HepG2 (cell line): ENCODE measurements around the gene PGP. TPM values are rescaled to one million over a fixed set of nuclear protein-coding genes. Genes with fewer than 3 reads are reported as not detected.

ENCODE experiments used
- ATAC-seq: fragments of 200-7000 bp; cut with Tn5 transposase; 3 replicates; pipeline ENCODE4 v1.9.1; 2020; ENCODE audit warnings: mild to moderate bottlenecking, moderate library complexity
- BruUV-seq: library from RNA; stranded (reverse); fragments of 400-500 nt; replicated peaks from 2 replicates; lab custom pipeline; 2021; lab: Mats Ljungman, UMichigan
- CTCF ChIA-PET: fragments of 300-600 bp; formaldehyde crosslinking; extraction: SDS; loops from one replicate; lab custom pipeline; 2021; ENCODE audit warnings: low total read pairs, inconsistent platforms, low intra/inter-chr PET ratio; lab: Yijun Ruan, JAX
- POLR2A ChIA-PET: fragments of 350-600 bp; sonication (Branson Sonifier 250); formaldehyde crosslinking; loops from one replicate; lab custom pipeline; 2020; ENCODE audit warnings: antibody characterized with exemption, inconsistent platforms; lab: Yijun Ruan, JAX
- DNase-seq: peaks from one replicate; pipeline ENCODE4 v3.0.0-alpha.2; 2015; ENCODE audit warnings: low spot score
- FAIRE-seq: peaks from 3 replicates; lab custom pipeline; 2011; peaks lifted over from hg19 to GRCh38; lab: Jason Lieb, UNC
- H2AFZ ChIP-seq: one replicate; pipeline ENCODE4 v1.6.1; 2011; ENCODE audit warnings: low read length, inconsistent platforms
- H3K27ac ChIP-seq: fragments of 300-600 bp; 3 replicates; pipeline ENCODE4 v1.8.0; 2011; ENCODE audit warnings: mixed run types, mild to moderate bottlenecking, mixed read lengths, low read length, inconsistent platforms; ENCODE audit not compliant: insufficient read depth; ENCODE audit errors: extremely low read length
- H3K27me3 ChIP-seq, 2 experiments: fragments of 200-600 bp in 1 of 2; 2 replicates in 1 of 2; 3 replicates in 1 of 2; pipeline versions ENCODE4 v1.6.0 to v1.8.0; 2011; ENCODE audit warnings: low read length in 2 of 2, mild to moderate bottlenecking in 2 of 2, moderate library complexity in 2 of 2, inconsistent platforms in 1 of 2; ENCODE audit not compliant: insufficient read depth in 2 of 2, control insufficient read depth in 1 of 2
- H3K36me3 ChIP-seq, 2 experiments: fragments of 200-600 bp in 1 of 2; replicated peaks in 1 of 2; 2 replicates in 1 of 2; 3 replicates in 1 of 2; pipeline versions ENCODE4 v1.5.1 to v1.8.0; 2011; ENCODE audit warnings: low read length in 2 of 2, inconsistent platforms in 1 of 2; ENCODE audit not compliant: insufficient read depth in 2 of 2, control insufficient read depth in 1 of 2
- H3K4me1 ChIP-seq: 2 replicates; pipeline ENCODE4 v1.5.1; 2012; ENCODE audit warnings: low read length, inconsistent platforms; ENCODE audit not compliant: insufficient read depth
- H3K4me2 ChIP-seq: 2 replicates; pipeline ENCODE4 v1.6.0; 2011; ENCODE audit warnings: low read depth, low read length, inconsistent platforms
- H3K4me3 ChIP-seq, 3 experiments: fragments of 200-600 bp in 1 of 3; sonication (generic), shearing (Covaris generic) in 1 of 3; replicated peaks in 1 of 3; 2 replicates each; pipeline ENCODE4 v1.5.1; 2011 to 2016; ENCODE audit warnings: low read length in 3 of 3, inconsistent platforms in 2 of 3, low read depth in 2 of 3, mild to moderate bottlenecking in 2 of 3, control low read depth in 1 of 3, mixed read lengths in 1 of 3; ENCODE audit not compliant: insufficient read depth in 1 of 3
- H3K79me2 ChIP-seq: one replicate; pipeline ENCODE4 v1.6.1; 2011; ENCODE audit warnings: low read length, inconsistent platforms; ENCODE audit not compliant: insufficient read depth
- H3K9ac ChIP-seq: 2 replicates; pipeline ENCODE4 v1.6.0; 2011; ENCODE audit warnings: mild to moderate bottlenecking, low read depth, low read length, inconsistent platforms; ENCODE audit not compliant: insufficient read depth
- H3K9me3 ChIP-seq: 2 replicates; pipeline ENCODE4 v1.5.1; 2012; ENCODE audit warnings: mild to moderate bottlenecking, low read length
- H4K20me1 ChIP-seq: 2 replicates; pipeline ENCODE4 v1.6.0; 2011; ENCODE audit warnings: inconsistent platforms, mild to moderate bottlenecking, low read length, moderate library complexity; ENCODE audit not compliant: insufficient read depth
- AGO2 ChIP-seq: fragments of 200-400 bp; formaldehyde crosslinking; optimal IDR thresholded peaks from 2 replicates; pipeline ENCODE3; 2017; ENCODE audit warnings: mild to moderate bottlenecking, low read depth, low read length, moderate library complexity
- HNRNPL ChIP-seq: fragments of 200-400 bp; formaldehyde crosslinking; IDR thresholded peaks from 2 replicates; pipeline ENCODE4 v1.6.1; 2017; ENCODE audit warnings: mild to moderate bottlenecking, low read depth, low read length
- ZFP36 ChIP-seq: fragments of 150-350 bp; IDR thresholded peaks from 2 replicates; pipeline ENCODE4 v1.6.1; 2018; ENCODE audit warnings: borderline replicate concordance, low read length, low read depth; ENCODE audit not compliant: partially characterized antibody
- WGBS: methylation state at CpG from one replicate; pipeline ENCODE4 v1.1.6; 2017; ENCODE audit warnings: low lambda C conversion rate; 5-methylcytosine and 5-hydroxymethylcytosine counted together
- in situ Hi-C: cut with HindIII; loops from 2 replicates; pipeline ENCODE4 v1.10.0; 2017; ENCODE audit warnings: low pct_unique_long_range_greater_than_20kb; ENCODE audit not compliant: extremely low pct_ligation_motif_present
- intact Hi-C: fragments of 100-400 bp; cut with micrococcal nuclease; formaldehyde crosslinking; loops from one replicate; pipeline ENCODE4 v1.10.0; 2022; ENCODE audit not compliant: unreplicated experiment
- polyA plus RNA-seq, 8 experiments: library from polyadenylated mRNA; depleted of rRNA in 3 of 8; stranded (reverse) in 7 of 8; unstranded in 1 of 8; fragments of >200 nt; fragmentation: Illumina TruSeq in 4 of 8; extraction: Trizol in 4 of 8; gene quantifications; 2 replicates each; pipeline versions ENCODE4 v1.2.1 to v1.2.3, GENCODE V29; 2011 to 2016; ENCODE audit warnings: low read depth in 4 of 8, missing spikeins in 1 of 8, mixed read lengths in 1 of 8; ENCODE audit not compliant: insufficient read depth in 1 of 8
- total RNA-seq, 5 experiments: library from RNA; depleted of rRNA; stranded (reverse); fragments of >200 nt; fragmentation: Illumina TruSeq; extraction: Trizol; gene quantifications; 2 replicates each; pipeline ENCODE4 v1.2.3, GENCODE V29; 2016; ENCODE audit warnings: low read depth in 1 of 5
- TF ChIP-seq, protein P1 (sequence below): fragments of 450-650 bp; IDR thresholded peaks from 2 replicates; pipeline ENCODE4 v1.6.1; 2016

Gene PGP
- total and polyA plus RNA-seq, 2 of the 13 experiments (the other 11 are each of a cell fraction or from before 2014, with no cell fraction given) = 7.3 to 18.3 TPM

- Histone ChIP-seq H3K27ac (no peak overlapping the region), H4K20me1 (peaks cover 7% of the 10 kb centered on the region), H2AFZ (no peak overlapping the region), H3K36me3 (peaks cover 23 to 43% of the 10 kb centered on the region in 2 experiments; a peak in 4 of 5 replicates), H3K4me2 (no peak overlapping the region), H3K4me3 (no peak overlapping the region), H3K79me2 (no peaks in the 10 kb centered on the region), H3K27me3 (no peaks in the 10 kb centered on the region), H3K9me3 (no peaks in the 10 kb centered on the region), H3K4me1 (peaks cover 11% of the 10 kb centered on the region), H3K9ac (no peak overlapping the region)
- ChIA-PET CTCF (no interaction called here), POLR2A (interaction anchor here (1.3 kb wide), 1 partner anchor 20 kb away, joined by 5 read pairs; the partner anchor contains the start of gene ECI1)
- intact Hi-C loops (no loop called here), in situ Hi-C loops (no loop called here)
- FAIRE-seq (no peak), DNase-seq (no peak), ATAC-seq (no peak)
- WGBS = 96% methylated on average over 18 of the region's 29 CpGs
- no TSS peak for BruUV-seq
- TF ChIP-seq, protein P1, sequence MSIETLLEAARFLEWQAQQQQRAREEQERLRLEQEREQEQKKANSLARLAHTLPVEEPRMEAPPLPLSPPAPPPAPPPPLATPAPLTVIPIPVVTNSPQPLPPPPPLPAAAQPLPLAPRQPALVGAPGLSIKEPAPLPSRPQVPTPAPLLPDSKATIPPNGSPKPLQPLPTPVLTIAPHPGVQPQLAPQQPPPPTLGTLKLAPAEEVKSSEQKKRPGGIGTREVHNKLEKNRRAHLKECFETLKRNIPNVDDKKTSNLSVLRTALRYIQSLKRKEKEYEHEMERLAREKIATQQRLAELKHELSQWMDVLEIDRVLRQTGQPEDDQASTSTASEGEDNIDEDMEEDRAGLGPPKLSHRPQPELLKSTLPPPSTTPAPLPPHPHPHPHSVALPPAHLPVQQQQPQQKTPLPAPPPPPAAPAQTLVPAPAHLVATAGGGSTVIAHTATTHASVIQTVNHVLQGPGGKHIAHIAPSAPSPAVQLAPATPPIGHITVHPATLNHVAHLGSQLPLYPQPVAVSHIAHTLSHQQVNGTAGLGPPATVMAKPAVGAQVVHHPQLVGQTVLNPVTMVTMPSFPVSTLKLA = no peak
- TF ChIP-seq HNRNPL = 0 out of 2 replicates have a peak, but pooled peaks have one; percentile 27
These were observed 16.6 kb upstream of the PGP start for GRCh38 chr16:2231016-2231931.

- H3K36me3 ChIP-seq = peaks cover 23 to 43% of the 10 kb centered on the region in 2 experiments; a peak in 4 of 5 replicates
These were observed 15.7 kb upstream of the PGP start for GRCh38 chr16:2230376-2230775.

More at GRCh38 chr16:2230376-2230775, 15.7 kb upstream of the PGP start:
- POLR2A ChIA-PET = interaction anchor here (1.3 kb wide), 1 partner anchor 21 kb away, joined by 5 read pairs; the partner anchor contains the start of gene ECI1
- no peak overlapping the region for H3K9ac ChIP-seq
- no peak overlapping the region for H3K4me3 ChIP-seq
- H3K27ac ChIP-seq = no peak overlapping the region
- CTCF ChIA-PET = no interaction called here
- no peak for DNase-seq
- ATAC-seq = no peak
- no peaks in the 10 kb centered on the region for H3K27me3 ChIP-seq
- in situ Hi-C loops = no loop called here
- H3K4me1 ChIP-seq = peaks cover 17% of the 10 kb centered on the region
- no peaks in the 10 kb centered on the region for H3K9me3 ChIP-seq
- 100% methylated on average over 5 of the region's 13 CpGs for WGBS
- peaks cover 3% of the 10 kb centered on the region for H3K79me2 ChIP-seq
- H3K4me2 ChIP-seq = no peak overlapping the region
- FAIRE-seq = no peak
- intact Hi-C loops = no loop called here
- H2AFZ ChIP-seq = no peak overlapping the region
- no peak for TF ChIP-seq ZFP36
- peak; percentile 28 for TF ChIP-seq AGO2
- BruUV-seq = no TSS peak
- H4K20me1 ChIP-seq = peaks cover 11% of the 10 kb centered on the region
